GM18870 (cell line): ENCODE results near the gene GNG7.

Experiments
- ATAC-seq: cut with Tn5 transposase; IDR thresholded peaks from one replicate; pipeline ENCODE4 v1.9.1; 2021; ENCODE audit warnings: moderate library complexity; ENCODE audit not compliant: unreplicated experiment

Gene GNG7

GRCh38 chr19:2726904-2727639 lies 24.6 kb upstream of the GNG7 start:
- ATAC-seq: no peak

- no peak for ATAC-seq
Observed at GRCh38 chr19:2726160-2726855, 23.8 kb upstream of the GNG7 start.

- ATAC-seq: no peak
Observed at GRCh38 chr19:2724148-2724557, 21.7 kb upstream of the GNG7 start.

GRCh38 chr19:2723747-2724146 lies 21.3 kb upstream of the GNG7 start:
- no peak for ATAC-seq

GRCh38 chr19:2723345-2723715 lies 20.8 kb upstream of the GNG7 start:
- no peak for ATAC-seq

- ATAC-seq: no peak
Observed at GRCh38 chr19:2722541-2723344, 20.2 kb upstream of the GNG7 start.

- ATAC-seq: no peak
Observed at GRCh38 chr19:2721570-2722540, 19.4 kb upstream of the GNG7 start.

- no peak for ATAC-seq
Observed at GRCh38 chr19:2720777-2721569, 18.5 kb upstream of the GNG7 start, which contains the start of gene DIRAS1. Gene DIRAS1, minus strand, starts transcription at chr19:2721372. Its CDS starts 3,566 bp downstream, at chr19:2717806.

- no peak for ATAC-seq
Observed at GRCh38 chr19:2719920-2720776, 17.7 kb upstream of the GNG7 start.

- ATAC-seq: no peak
Observed at GRCh38 chr19:2719232-2719735, 16.8 kb upstream of the GNG7 start.

GRCh38 chr19:2717638-2718541 lies 15.4 kb upstream of the GNG7 start:
- ATAC-seq: no peak

- ATAC-seq: no peak
Observed at GRCh38 chr19:2716722-2717637, 14.5 kb upstream of the GNG7 start.

- ATAC-seq: no peak
Observed at GRCh38 chr19:2716275-2716650, 13.8 kb upstream of the GNG7 start.

GRCh38 chr19:2715470-2716274 lies 13.2 kb upstream of the GNG7 start:
- ATAC-seq: no peak

- ATAC-seq: no peak
Observed at GRCh38 chr19:2714531-2715269, 12.2 kb upstream of the GNG7 start.
